Ramos (cell line): ENCODE measurements around the gene PRPF8.

Source experiments
- in situ Hi-C: fragments of 300-500 bp; cut with MboI; formaldehyde crosslinking; loops from one replicate; pipeline ENCODE4 v1.14.3; 2022; ENCODE audit warnings: low sequenced_read_pairs; ENCODE audit not compliant: unreplicated experiment

The PRPF8 gene

GRCh38 chr17:1629504-1630310 lies 55.0 kb downstream of the PRPF8 start:
- in situ Hi-C loops: loop anchor here (5.0 kb wide), 1 partner anchor 52 kb away; no protein-coding TSS in a partner anchor

GRCh38 chr17:1628856-1629503 lies 55.7 kb downstream of the PRPF8 start:
- in situ Hi-C loops: loop anchor here (5.0 kb wide), 1 partner anchor 52 kb away; no protein-coding TSS in a partner anchor

- in situ Hi-C loops: loop anchor here (5.0 kb wide), 1 partner anchor 51 kb away; no protein-coding TSS in a partner anchor
Measured at GRCh38 chr17:1627982-1628855, 56.4 kb downstream of the PRPF8 start, which contains the start of gene SLC43A2. Gene SLC43A2, minus strand, starts transcription at chr17:1628834. Its CDS starts 960 bp downstream, at chr17:1627874.

DNA sequence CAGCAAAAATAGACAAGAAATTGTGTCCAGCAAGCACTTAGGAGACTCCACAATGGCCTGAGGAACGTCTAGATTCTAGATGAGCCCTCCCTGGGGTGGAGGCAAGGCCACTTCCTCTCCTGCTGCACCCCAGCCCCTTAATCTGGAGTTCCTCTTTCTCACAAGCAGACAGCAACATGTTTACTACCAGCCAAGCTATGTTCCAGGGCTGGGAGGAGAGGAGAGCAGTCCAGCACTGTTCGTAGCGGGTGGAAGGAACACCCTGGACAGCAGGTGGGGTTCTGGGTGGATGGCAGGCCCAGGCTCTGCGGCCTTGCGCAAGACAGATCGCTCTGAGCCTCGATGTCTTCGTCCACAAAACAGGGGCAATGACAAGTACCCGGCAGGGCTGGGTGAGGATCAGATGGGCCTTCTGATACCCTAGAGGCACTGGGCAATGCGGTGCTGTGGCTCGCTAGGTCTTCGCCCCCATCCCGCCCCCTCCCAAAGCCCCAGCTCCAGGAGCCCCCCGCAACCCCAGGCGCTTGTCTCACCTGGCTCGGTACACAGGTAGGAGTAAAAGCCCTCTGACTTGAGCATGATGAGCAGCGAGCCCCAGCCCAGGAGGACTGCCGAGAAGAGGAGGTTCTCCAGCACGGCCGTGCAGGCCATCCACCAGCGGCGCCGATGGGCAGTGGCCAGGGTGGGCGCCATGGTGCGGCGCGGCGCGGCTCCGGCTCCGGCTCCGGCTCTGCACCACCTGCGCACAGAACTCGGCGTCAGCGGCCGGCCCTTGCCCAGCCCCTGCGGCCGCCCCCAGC lies 57.3 kb downstream of the PRPF8 start:
- in situ Hi-C loops: loop anchor here (5.0 kb wide), 1 partner anchor 50 kb away; no protein-coding TSS in a partner anchor

DNA sequence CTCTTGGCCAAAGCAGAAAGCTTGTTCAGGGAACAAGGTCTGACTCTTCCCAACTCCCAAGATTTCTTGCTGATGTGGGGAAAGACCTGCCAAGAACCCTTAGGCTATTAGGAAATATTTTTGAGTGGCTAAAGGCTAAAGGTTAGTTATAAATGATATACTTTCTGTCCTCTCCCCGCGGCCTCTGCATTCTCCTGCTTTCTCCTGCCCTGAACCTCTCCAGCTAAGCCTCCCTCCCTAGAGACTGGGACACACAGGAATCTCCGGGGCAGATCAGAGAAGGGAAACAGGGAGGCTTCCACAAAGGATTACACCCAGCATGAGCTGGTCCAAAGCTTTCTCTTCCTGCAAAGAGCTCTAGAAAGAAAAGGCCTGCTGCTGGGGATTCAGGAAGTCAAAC lies 58.3 kb downstream of the PRPF8 start:
- in situ Hi-C loops: loop anchor here (5.0 kb wide), 1 partner anchor 49 kb away; no protein-coding TSS in a partner anchor

DNA sequence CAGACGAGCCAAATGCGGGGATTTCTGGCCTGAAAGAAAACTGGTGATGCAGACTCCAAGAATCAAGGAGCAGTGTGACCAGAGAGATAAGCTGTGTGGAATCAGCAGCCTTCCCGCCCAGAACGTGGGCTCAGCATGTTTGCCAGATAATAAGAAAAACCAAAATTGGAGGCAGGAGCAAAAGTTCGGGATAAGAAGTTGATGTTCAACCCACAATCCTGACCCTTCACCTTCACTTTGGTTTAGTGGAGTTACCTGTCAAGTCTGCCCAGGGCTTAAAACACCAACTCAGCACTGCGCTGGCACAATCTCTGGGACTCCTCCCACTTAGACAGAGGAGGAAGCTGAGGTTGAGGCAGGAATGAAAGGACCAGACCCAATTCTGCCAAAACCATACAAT lies 59.1 kb downstream of the PRPF8 start:
- in situ Hi-C loops: loop anchor here (5.0 kb wide), 1 partner anchor 48 kb away; no protein-coding TSS in a partner anchor

GRCh38 chr17:1625053-1625452 lies 59.6 kb downstream of the PRPF8 start:
- in situ Hi-C loops: loop anchor here (5.0 kb wide), 1 partner anchor 48 kb away; no protein-coding TSS in a partner anchor

DNA sequence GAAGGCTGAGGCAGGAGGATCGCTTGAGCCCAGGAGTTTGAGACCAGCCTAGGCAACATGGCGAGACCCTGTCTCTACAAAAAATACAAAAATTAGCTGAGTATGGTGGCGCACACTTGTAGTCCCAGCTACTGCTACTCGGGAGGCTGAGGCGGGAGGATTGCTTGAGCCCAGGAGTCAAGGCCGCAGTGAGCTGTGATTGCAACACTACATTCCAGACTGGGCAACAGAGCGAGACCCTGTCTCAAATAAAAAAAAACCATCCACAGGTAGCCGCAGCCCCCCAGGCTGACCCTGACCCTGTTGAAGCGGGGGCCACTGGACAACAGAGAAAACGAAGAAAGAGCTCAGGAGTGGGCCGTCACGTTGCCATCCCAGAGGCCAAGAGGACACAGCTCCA lies 60.0 kb downstream of the PRPF8 start:
- in situ Hi-C loops: loop anchor here (5.0 kb wide), 1 partner anchor 47 kb away; no protein-coding TSS in a partner anchor

DNA sequence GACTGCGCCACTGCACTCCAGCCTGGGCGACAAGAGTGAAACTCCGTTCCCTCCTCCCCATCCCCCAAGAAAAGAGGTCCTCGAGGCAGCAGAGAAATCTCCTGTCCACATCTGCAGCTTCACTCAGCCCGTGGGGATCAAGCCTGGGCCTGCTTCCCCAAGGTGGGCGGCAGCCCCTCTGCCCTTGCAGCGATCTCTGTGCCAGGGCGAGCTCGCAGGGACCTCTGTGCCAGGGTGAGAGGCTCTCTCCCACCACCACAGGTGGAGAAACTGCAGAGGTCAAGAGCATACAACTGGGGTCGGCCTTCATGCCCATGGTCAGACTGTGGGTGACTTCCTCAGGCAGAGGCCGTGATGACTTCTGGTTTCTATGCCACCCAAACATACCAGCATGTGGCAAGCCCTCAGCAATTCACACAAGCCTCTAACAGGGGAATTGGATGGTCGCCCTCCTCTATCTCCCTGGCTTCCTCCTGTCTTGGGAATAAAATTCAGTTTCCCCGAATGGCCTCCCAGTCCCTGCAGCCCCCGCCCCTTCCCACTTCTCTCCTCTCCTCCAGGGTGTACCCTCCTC lies 61.5 kb downstream of the PRPF8 start:
- in situ Hi-C loops: no loop called here

DNA sequence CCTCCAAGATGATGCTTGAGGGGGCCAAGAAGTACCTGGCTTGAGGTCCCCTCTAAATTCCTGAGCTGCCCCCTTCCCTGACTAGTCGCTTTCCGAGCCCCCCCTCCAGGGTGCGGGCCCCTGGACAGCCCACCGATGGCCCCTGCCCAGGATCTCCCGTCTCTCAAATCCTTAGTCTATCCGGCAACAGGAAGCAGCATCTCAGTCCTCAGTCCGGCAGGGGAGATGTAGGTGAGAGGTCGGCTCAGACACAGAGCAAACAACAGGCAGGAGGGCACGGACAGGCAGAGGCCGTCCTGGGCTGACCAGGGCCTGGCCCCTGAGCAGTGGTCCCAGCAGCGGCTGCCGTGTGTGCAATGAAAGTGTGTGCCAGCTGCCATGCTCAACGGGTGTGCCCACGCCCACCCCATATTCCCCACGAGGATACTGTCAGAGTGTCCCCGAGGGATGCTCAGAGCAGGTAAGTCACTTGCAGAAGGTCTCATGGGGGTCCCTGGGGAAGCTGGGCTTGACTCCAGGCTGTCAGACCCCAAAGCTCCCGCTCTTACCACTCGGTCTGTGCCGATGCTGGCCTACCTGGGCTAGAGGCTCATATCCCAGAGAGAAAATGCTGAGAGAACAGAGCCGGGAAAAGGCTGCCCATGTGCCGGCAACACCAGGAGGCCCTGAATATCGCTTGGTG lies 63.3 kb downstream of the PRPF8 start:
- in situ Hi-C loops: no loop called here

DNA sequence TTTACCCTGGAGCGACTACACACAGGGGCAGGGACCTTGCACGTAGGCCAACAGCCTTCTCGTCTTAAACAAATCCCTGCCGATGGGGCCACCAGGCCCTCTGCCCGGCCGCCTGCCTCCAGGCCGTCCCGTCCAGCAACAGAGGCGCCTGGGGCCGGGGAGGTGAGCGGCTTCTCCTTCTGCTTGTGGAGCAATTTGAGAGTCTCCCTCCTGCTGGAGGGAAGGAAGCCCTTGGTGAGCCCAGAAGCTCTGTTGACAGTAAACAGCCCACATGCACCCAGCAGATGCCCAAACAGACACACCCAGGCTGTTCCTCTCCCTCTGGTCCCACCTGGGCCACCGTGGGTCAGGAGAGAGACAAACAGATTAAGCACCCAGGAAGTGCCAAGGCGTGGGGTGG lies 64.2 kb downstream of the PRPF8 start:
- in situ Hi-C loops: no loop called here

DNA sequence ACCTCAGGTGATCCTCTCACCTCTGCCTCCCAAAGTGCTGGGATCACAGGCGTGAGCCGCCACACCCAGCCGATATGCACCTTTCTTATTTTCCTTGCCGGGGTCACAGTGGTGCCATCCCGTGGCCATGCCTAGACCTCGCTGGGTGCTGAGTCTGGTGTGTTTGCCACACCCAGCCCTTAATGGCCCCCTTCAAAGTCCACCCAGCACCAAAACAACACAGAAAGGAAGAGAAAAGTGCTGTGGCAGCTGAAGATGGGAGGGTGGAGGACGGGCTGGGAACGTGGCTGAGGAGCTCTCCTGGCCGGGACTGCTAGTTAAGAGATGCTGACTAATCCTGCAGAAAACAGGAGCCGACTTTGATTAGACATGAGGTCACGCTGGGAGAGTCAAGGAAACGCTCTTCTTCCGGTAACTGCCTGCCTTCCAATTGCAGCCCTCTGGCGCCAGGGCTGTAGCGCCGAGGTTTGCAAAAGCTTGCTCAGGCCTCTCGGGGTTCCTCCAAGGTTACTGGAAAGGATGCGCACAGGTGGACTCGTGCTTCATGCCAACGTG lies 67.0 kb downstream of the PRPF8 start:
- in situ Hi-C loops: no loop called here

DNA sequence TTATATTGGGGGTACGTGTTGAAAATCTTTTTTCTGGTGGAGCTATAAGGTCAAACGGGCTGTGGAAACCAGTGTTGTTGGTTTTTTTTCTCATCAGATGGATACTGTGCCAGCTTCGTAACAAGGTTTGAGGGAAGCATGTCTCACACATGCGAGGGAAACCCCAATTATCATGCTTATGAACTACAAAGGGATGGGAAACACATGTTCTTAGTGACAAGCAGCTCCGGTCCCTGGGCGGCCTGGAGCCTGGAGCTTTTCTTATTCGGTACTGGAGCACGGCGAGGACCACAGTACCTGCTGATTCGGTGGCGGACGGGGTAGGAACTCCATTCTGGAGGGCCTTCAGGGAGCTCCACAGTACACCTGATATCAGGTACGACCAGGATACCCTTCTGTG lies 68.6 kb downstream of the PRPF8 start:
- in situ Hi-C loops: no loop called here

DNA sequence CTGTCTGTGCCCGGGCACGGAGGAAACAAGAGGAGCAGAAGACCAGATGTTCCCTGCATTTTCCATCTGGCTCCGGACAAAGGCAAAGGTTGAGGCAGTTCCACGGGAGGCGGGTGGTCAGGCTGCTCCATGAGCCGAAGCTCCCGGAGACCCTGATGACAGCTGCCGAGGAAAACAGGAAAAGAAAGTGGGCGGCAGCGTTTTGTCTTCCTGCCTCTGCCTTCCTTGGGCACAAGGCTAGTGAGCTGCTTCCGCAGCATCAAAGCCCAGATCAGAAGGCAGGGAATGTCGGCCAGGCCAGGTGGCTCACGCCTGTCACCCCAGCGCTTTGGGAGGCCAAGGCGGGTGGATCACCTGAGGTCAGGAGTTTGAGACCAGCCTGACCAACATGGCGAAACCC lies 72.3 kb downstream of the PRPF8 start:
- in situ Hi-C loops: no loop called here

DNA sequence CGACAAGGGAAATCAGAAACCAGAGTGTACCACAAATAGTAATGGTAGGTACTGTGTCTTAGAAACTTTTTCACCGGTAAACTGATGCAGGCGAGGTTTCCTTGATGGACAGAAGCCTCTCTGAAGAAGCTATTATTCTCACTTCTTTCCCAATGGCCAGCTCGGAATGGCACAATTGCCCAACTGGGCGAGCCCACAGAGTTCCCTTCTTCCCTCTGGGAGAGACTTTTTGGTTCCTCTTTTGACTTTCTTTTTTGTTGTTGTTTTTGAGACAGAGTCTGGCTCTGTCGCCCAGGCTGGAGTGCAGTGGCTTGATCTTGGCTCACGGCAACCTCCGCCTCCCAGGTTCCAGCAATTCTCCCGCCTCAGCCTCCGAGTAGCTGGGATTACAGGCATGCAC lies 73.0 kb downstream of the PRPF8 start:
- in situ Hi-C loops: no loop called here

DNA sequence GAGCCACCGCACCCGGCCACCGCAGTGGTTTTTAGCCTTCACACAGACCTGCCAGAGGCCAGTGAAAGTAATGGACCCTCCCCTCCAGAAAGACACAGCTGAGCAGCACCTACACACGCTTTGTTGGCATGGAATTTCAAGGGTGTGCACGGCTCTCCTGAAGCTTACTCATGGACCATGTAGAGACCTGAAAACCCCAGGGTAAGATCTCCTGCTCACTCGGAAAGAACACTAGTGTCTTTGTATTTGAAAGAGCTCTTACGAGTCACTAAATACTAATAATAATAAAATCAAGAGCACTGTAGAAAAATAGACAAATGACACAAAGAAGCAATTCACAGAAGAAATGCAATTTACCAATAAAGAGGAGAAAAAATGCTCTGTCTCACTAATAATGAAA lies 76.0 kb downstream of the PRPF8 start:
- in situ Hi-C loops: no loop called here

DNA sequence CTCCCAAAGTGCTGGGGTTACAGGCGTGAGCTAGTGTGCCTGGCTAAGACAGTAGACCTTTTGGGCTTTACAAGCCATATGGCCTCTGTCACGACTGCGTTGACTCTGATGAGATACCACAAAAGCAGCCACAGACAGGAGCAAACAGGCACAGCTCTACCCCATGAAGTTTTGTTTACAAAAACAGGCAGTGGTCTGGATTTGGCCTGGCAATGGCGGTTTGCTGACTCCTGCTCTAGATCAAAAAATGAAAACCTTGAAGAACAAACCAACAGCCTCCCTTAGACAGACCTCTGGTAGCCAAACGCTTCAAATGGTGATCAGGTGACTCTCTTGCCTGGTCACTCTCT lies 76.7 kb downstream of the PRPF8 start:
- in situ Hi-C loops: no loop called here

DNA sequence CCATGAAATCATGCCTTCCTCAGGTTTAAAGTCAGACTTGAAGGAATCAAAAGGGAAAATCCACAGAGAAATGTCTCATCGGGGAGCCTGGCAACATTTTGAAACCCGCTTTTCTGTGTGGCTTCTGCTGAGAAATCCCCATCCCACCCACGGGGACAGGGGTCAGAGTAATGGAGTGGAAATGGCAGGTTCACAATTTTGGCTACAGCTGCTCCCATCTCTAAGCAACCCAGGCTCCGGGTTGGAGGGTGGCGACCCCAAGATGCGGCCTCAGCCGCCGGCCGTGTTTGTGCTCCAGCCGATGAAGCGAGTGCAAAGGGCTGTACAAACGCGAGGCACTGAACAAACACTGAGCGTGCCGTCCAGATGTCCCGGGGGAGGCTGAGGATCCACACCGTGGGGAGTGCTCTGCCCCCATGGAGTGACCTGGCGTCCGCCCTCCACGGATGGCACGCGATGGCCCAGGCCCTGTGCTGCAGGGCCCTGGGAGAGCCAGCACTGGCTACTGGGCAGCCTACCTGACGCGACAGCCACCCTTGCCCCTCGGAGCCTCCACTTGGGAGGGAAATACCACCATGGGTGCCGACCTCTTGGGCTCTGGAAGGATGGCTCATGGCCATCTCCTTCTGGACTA lies 78.2 kb downstream of the PRPF8 start:
- in situ Hi-C loops: no loop called here
